NT2/D1 (cell line): ENCODE measurements around the gene PLEKHH2.

Source experiments
- SUZ12 ChIP-seq: IDR thresholded peaks from 2 replicates; pipeline ENCODE4 v1.6.1; 2011; ENCODE audit not compliant: insufficient read length, insufficient read depth; ENCODE audit errors: extremely low read depth
- YY1 ChIP-seq: IDR thresholded peaks from 2 replicates; pipeline ENCODE4 v1.6.1; 2011; ENCODE audit not compliant: insufficient read length, insufficient read depth
- ZNF274 ChIP-seq: IDR thresholded peaks from 2 replicates; pipeline ENCODE4 v1.6.1; 2011; ENCODE audit warnings: mild to moderate bottlenecking, low read depth, low read length

- no peak for TF ChIP-seq ZNF274
- TF ChIP-seq SUZ12: no peak
- no peak for TF ChIP-seq YY1
These were observed 128.9 kb downstream of the PLEKHH2 start for GRCh38 chr2:43766006-43766405.
